NCI-H1694 treated with DMSO at 0.1 percent for 48 hours (cell line): ENCODE results near the gene HSPB8.

ENCODE experiments used
- DNase-seq: peaks from one replicate; lab custom pipeline; 2025; lab: John Stamatoyannopoulos, UW

HSPB8 gene, protein sequence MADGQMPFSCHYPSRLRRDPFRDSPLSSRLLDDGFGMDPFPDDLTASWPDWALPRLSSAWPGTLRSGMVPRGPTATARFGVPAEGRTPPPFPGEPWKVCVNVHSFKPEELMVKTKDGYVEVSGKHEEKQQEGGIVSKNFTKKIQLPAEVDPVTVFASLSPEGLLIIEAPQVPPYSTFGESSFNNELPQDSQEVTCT

GRCh38 chr12:119178544-119179334, at the start of gene HSPB8:
Gene HSPB8, plus strand, starts transcription at chr12:119178931. Its CDS starts 382 bp downstream, at chr12:119179313.
- DNase-seq: no peak

DNA sequence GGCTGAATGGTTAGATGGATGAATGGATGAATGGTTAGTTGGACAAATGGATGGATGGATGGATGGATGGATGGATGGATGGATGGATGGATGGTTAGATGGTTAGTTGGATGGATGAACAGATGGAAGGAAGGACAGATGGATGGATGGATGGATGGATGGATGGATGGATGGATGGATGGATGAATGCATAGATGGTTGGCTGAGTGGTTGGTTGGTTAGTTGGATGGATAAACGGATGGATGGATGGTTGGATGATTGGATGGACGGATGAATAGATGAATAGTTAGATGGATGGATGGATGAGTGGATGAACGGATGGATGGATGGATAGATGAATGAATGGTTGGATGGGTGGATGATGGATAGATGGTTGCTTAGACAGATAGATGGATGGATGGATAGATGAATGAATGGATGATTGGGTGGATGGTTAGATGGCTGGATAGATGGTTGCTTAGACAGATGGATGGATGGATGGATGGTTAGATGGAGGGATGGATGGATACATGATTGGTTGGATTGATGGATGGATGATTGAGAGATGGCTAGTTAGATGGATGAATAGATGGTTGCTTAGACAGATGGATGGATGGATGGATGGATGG, 48.8 kb upstream of the HSPB8 start:
- DNase-seq: no peak

DNA sequence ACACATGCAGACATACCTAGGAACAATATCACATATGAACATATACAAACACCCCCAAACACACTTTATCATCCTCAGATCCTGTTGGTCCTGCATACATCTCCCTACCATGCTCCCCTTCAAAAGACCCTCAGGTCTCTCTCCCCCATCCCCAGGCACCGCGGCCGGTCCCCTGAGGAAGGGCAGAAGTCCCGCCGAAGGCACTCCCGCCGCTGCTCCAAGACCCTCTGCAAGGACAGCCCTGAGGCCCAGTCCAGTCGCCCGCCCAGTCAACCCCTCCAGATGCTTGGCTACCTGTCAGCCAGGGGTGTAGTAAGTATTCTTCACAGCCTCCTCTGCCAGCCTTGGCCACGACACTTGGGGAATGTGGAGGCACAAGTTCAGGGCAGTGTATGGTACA, 48.2 kb upstream of the HSPB8 start:
- DNase-seq: no peak

- no peak for DNase-seq
These were observed 44.3 kb upstream of the HSPB8 start for GRCh38 chr12:119134284-119135072.

DNA sequence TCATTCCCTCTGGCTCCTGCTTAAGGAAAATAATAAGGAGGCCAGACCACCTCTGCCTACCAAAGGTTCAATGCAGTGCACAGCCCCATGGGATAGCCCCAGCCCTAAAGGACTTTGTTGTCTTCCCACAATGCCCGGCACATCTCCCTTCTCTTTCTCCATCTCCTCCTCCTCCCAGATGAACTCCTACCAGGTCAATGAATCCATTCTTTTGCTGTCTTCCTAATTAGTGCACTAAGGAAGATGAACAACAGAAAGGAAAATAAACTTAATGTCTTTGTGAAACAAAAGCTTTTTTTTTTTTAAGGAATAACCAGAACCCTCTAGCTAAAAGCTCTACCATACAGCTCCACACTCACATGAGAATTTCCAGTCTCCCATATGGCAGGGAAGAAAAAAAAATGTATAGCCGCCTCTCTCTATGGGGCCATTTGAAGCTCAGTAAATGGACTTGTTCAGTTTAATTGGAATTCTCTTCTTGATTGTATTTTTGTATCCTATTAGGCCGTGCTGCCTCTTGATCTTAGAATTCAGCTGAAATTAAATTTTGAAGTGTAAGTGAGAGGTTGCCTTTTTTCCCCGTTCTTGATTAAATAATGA, 41.8 kb upstream of the HSPB8 start:
- no peak for DNase-seq

GRCh38 chr12:119139448-119139847, 39.3 kb upstream of the HSPB8 start:
- no peak for DNase-seq

DNA sequence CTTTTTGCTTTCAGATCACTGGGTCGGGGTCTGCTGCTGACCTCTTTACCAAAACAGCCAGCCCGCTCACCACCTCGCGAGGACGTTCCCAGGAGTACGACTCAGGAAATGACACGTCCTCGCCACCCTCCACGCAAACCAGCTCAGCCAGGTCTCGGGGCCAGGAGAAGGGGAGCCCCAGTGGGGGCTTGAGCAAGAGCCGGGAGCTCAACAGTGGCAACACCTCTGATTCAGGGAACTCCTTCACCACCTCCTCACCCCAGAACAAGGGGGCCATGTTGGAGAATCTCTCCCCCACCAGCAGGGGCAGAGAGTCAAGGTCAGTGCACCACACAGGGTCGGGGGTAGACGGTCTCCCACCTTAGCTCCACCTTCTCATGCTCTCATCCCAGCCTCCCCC, 33.4 kb upstream of the HSPB8 start:
- DNase-seq: no peak

GRCh38 chr12:119147847-119148448, 30.8 kb upstream of the HSPB8 start:
- peak; percentile 12 for DNase-seq

GRCh38 chr12:119149270-119149669, 29.5 kb upstream of the HSPB8 start:
- no peak for DNase-seq

DNA sequence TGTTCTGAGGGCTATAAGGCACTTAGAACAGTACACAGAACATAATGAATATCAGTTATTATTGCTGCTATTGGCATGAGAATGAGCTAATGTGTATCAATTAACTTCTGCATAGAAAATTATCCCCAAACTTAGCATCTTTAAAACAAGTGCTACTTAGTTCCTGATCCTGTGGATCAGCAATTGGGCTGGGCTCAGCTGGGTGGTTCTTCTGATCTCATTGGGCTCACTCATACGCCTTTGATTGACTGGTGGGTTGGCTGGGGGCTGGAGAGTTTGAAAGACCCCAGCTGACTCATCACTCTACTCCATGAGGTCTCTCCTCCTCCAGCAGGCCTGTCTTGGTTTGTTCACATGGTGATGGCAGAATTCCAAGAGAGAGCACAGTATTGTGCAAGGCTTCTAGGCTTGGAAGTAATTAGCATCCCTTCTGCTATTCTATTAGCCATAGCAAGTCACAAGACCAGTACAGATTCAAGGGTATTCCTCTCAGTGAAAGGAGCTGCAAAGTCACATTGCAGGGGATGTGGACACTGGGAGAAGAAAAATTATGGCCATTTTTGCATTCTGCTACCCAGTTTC, 27.2 kb upstream of the HSPB8 start:
- DNase-seq: peak; percentile 11

- DNase-seq: no peak
These were observed 25.0 kb upstream of the HSPB8 start for GRCh38 chr12:119153477-119154434.

GRCh38 chr12:119154435-119154818, 24.3 kb upstream of the HSPB8 start:
- no peak for DNase-seq

DNA sequence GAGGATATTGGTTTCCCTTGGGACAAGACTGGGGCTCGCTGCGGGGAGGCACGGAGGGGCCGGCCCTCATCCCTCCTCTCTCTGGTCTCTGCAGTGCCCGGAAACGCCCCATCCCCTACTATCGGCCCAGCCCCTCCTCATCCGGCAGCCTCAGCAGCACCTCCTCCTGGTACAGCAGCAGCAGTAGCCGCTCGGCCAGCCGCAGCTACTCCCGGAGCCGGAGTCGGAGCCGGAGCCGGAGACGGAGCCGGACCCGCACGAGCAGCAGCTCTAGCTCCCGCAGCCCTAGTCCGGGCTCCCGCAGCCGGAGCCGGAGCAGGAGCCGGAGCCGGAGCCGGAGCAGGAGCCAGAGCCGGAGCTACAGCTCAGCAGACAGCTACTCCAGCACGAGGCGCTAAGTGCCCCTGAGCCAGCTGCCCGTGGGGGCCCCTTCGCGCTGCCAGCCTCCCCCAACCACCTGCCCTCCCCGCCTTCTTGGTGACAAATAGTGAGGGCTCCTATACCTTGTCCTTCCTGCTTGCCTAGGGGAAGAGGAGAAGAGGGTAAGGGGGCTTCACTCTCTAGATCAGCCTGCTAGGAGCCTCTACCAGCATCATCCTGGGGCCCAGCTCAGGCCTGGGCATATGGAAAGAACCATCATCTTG, 22.2 kb upstream of the HSPB8 start:
- DNase-seq: no peak

- DNase-seq: peak; percentile 85
These were observed 21.2 kb upstream of the HSPB8 start for GRCh38 chr12:119157528-119157927.

DNA sequence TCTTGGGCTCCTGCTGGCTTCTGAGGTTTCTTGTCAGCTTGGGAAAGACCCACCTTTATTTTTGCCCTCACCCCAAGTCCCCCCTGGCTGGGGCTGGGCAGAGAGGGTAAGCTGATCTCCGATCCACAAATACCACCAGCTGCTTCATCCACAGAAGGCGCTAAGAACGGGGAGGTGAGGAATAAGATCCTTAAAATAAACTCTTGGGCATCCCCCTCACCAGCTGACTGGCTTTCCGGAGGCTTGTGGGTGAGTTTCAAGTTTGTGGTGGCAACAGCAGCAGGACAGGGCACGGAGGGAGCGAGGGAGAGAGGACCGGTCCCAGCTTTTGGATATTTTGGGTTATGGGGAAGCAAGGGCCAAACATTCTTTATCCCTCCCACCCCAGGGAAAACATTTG, 20.8 kb upstream of the HSPB8 start:
- no peak for DNase-seq

- DNase-seq: no peak
These were observed 20.3 kb upstream of the HSPB8 start for GRCh38 chr12:119158402-119158801.

DNA sequence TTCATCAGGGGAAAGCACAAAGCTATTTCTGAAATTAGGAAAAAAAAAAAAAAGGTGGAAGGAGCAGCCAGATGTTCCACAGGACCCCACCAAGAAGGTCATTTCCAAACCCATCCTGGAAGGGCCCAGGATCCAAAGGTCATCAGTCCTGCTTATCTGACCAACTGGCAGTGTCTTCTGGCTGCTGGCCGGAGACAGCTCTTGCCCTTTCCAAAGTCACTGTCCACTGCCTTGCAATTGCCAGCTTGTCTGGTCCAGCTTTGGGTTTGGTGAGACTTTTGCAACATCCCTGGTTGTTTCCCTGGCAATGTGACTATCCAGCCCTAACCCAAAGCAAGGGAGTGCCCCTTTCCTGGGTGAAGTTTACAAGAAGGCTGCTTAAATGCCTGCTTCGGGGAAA, 18.9 kb upstream of the HSPB8 start:
- no peak for DNase-seq

GRCh38 chr12:119167902-119168301, 10.8 kb upstream of the HSPB8 start:
- no peak for DNase-seq

- DNase-seq: no peak
These were observed 10.0 kb upstream of the HSPB8 start for GRCh38 chr12:119168721-119169120.

GRCh38 chr12:119169150-119169549, 9.6 kb upstream of the HSPB8 start:
- DNase-seq: no peak
